Measurements from ENCODE around the gene SLC6A4.
"Not testable (repeated sequence)": the region's sequence is repeated elsewhere in the genome, so short reads cannot be mapped to it uniquely, and the experiment has no call there.

The SLC6A4 gene

GRCh38 chr17:30230596-30231125 is 4.8 kb downstream of the SLC6A4 start:
- Histone ChIP-seq H3K27me3 (replicated peaks; ENCODE audit: insufficient read depth, low read length) (peaks cover 19% of the 10 kb centered on the region), H3K4me2 (ENCODE audit: low read depth, low read length) (no peak overlapping the region), H2AFZ (ENCODE audit: low read length) (no peak overlapping the region), H3K36me3 (replicated peaks; ENCODE audit: insufficient read depth, low read length) (no peaks in the 10 kb centered on the region), H3F3A (ENCODE audit: insufficient read depth, low read length) (no peaks in the 10 kb centered on the region), H3K4me1 (ENCODE audit: low read length) (no peaks in the 10 kb centered on the region), H3K27ac (ENCODE audit: low read length) (no peak overlapping the region), H3K9me2 (replicated peaks; ENCODE audit: insufficient read depth, low read length) (no peaks in the 10 kb centered on the region), H3K9ac (ENCODE audit: low read length) (no peak overlapping the region), H3K4me3 (ENCODE audit: low read length) (no peak overlapping the region), H4K20me1 (ENCODE audit: insufficient read depth, low read length) (no peaks in the 10 kb centered on the region), H3K9me3 (replicated peaks; ENCODE audit: insufficient read depth, low read length) (no peaks in the 10 kb centered on the region), H3K79me2 (ENCODE audit: low read length) (no peaks in the 10 kb centered on the region)
- TF ChIP-seq CTCF (IDR thresholded peaks at IDR 0.05; ENCODE audit: low read length), result no peak
- TF ChIP-seq EZH2 (optimal IDR thresholded peaks at IDR 0.05; ENCODE audit: low read depth, low read length), result no peak
- no peak for TF ChIP-seq EZH2phosphoT487 (IDR thresholded peaks at IDR 0.05; ENCODE audit: low read length)
- no peak for DNase-seq

GRCh38 chr17:30230009-30230408 is 5.5 kb downstream of the SLC6A4 start:
- not testable (repeated sequence) for H3K9ac ChIP-seq (ENCODE audit: low read length); H2AFZ ChIP-seq (ENCODE audit: low read length); H4K20me1 ChIP-seq (ENCODE audit: insufficient read depth, low read length); H3K79me2 ChIP-seq (ENCODE audit: low read length); DNase-seq; H3K4me3 ChIP-seq (ENCODE audit: low read length); H3K4me2 ChIP-seq (ENCODE audit: low read depth, low read length); H3K27ac ChIP-seq (ENCODE audit: low read length); H3K9me3 ChIP-seq (replicated peaks; ENCODE audit: insufficient read depth, low read length); H3K9me2 ChIP-seq (replicated peaks; ENCODE audit: insufficient read depth, low read length); H3F3A ChIP-seq (ENCODE audit: insufficient read depth, low read length); H3K36me3 ChIP-seq (replicated peaks; ENCODE audit: insufficient read depth, low read length); H3K4me1 ChIP-seq (ENCODE audit: low read length)
- peaks cover 13% of the 10 kb centered on the region for H3K27me3 ChIP-seq (replicated peaks; ENCODE audit: insufficient read depth, low read length)

- H3K27me3 ChIP-seq (replicated peaks; ENCODE audit: insufficient read depth, low read length), result peaks cover 4% of the 10 kb centered on the region
- no peaks in the 10 kb centered on the region for H3K36me3 ChIP-seq (replicated peaks; ENCODE audit: insufficient read depth, low read length)
- DNase-seq, result no peak
- H2AFZ ChIP-seq (ENCODE audit: low read length), result no peak overlapping the region
- H3K79me2 ChIP-seq (ENCODE audit: low read length), result no peaks in the 10 kb centered on the region
- no peak overlapping the region for H3K9ac ChIP-seq (ENCODE audit: low read length)
- H3K4me2 ChIP-seq (ENCODE audit: low read depth, low read length), result no peak overlapping the region
- TF ChIP-seq EZH2phosphoT487 (IDR thresholded peaks at IDR 0.05; ENCODE audit: low read length) (no peak), EZH2 (optimal IDR thresholded peaks at IDR 0.05; ENCODE audit: low read depth, low read length) (no peak), CTCF (IDR thresholded peaks at IDR 0.05; ENCODE audit: low read length) (no peak)
- H4K20me1 ChIP-seq (ENCODE audit: insufficient read depth, low read length), result no peaks in the 10 kb centered on the region
- no peaks in the 10 kb centered on the region for H3F3A ChIP-seq (ENCODE audit: insufficient read depth, low read length)
- H3K9me2 ChIP-seq (replicated peaks; ENCODE audit: insufficient read depth, low read length), result no peaks in the 10 kb centered on the region
- no peaks in the 10 kb centered on the region for H3K4me1 ChIP-seq (ENCODE audit: low read length)
- no peak overlapping the region for H3K27ac ChIP-seq (ENCODE audit: low read length)
- H3K9me3 ChIP-seq (replicated peaks; ENCODE audit: insufficient read depth, low read length), result no peaks in the 10 kb centered on the region
- H3K4me3 ChIP-seq (ENCODE audit: low read length), result no peak overlapping the region
Measured at GRCh38 chr17:30229012-30229411, 6.5 kb downstream of the SLC6A4 start.

GRCh38 chr17:30228011-30228410 is 7.5 kb downstream of the SLC6A4 start:
- no peaks in the 10 kb centered on the region for H3K4me1 ChIP-seq (ENCODE audit: low read length)
- no peaks in the 10 kb centered on the region for H3K9me3 ChIP-seq (replicated peaks; ENCODE audit: insufficient read depth, low read length)
- H3K36me3 ChIP-seq (replicated peaks; ENCODE audit: insufficient read depth, low read length), result no peaks in the 10 kb centered on the region
- no peak overlapping the region for H3K4me2 ChIP-seq (ENCODE audit: low read depth, low read length)
- H3F3A ChIP-seq (ENCODE audit: insufficient read depth, low read length), result no peaks in the 10 kb centered on the region
- no peaks in the 10 kb centered on the region for H3K79me2 ChIP-seq (ENCODE audit: low read length)
- DNase-seq, result no peak
- TF ChIP-seq EZH2 (optimal IDR thresholded peaks at IDR 0.05; ENCODE audit: low read depth, low read length) (no peak), EZH2phosphoT487 (IDR thresholded peaks at IDR 0.05; ENCODE audit: low read length) (no peak), CTCF (IDR thresholded peaks at IDR 0.05; ENCODE audit: low read length) (no peak)
- no peaks in the 10 kb centered on the region; the same call in 1 of the 2 replicates for H3K27me3 ChIP-seq (replicated peaks; ENCODE audit: insufficient read depth, low read length)
- H2AFZ ChIP-seq (ENCODE audit: low read length), result no peak overlapping the region
- no peak overlapping the region for H3K4me3 ChIP-seq (ENCODE audit: low read length)
- no peaks in the 10 kb centered on the region for H3K9me2 ChIP-seq (replicated peaks; ENCODE audit: insufficient read depth, low read length)
- no peak overlapping the region for H3K9ac ChIP-seq (ENCODE audit: low read length)
- no peaks in the 10 kb centered on the region for H4K20me1 ChIP-seq (ENCODE audit: insufficient read depth, low read length)
- no peak overlapping the region for H3K27ac ChIP-seq (ENCODE audit: low read length)

Measured in MM.1S (cell line).